Gastrocnemius medialis (tissue), 4 donors: ENCODE measurements around the gene RALY. TPM values are rescaled to one million over a fixed set of nuclear protein-coding genes. Genes with fewer than 3 reads are reported as not detected.

Experiments used
- ATAC-seq, 2 donors: fragments of 150-250 bp; one replicate each; pipeline ENCODE4 v1.9.1; 2016
- DNase-seq, 2 donors: peaks; one replicate each; pipeline ENCODE4 v3.0.0-alpha.2; 2019
- H3K27ac ChIP-seq, 4 donors: fragments of 200-600 bp; sonication (generic); 1 replicate in 1 of 4; 2 replicates in 3 of 4; pipeline ENCODE4 v1.5.1; 2016 to 2018; ENCODE audit warnings: mild to moderate bottlenecking in 2 of 4, moderate library complexity in 1 of 4
- H3K27me3 ChIP-seq, 3 donors: fragments of 200-600 bp; sonication (generic) in 2 of 3; 1 replicate in 1 of 3; 2 replicates in 2 of 3; pipeline versions ENCODE4 v1.5.1 to v1.6.0; 2016 to 2019; ENCODE audit warnings: mild to moderate bottlenecking in 1 of 3, moderate library complexity in 1 of 3
- H3K36me3 ChIP-seq, 2 donors: fragments of 200-600 bp; sonication (generic) in 1 of 2; one replicate each; pipeline ENCODE4 v1.5.1; 2017 to 2018
- H3K4me1 ChIP-seq, 2 donors: fragments of 200-600 bp; sonication (generic) in 1 of 2; one replicate each; pipeline ENCODE4 v1.5.1; 2016 to 2017; ENCODE audit warnings: mild to moderate bottlenecking in 2 of 2
- H3K4me3 ChIP-seq, 4 donors: fragments of 200-600 bp; sonication (generic) in 3 of 4; 1 replicate in 1 of 4; 2 replicates in 3 of 4; pipeline ENCODE4 v1.5.1; 2016 to 2019; ENCODE audit warnings: mild to moderate bottlenecking in 2 of 4
- H3K9me3 ChIP-seq, 3 donors: fragments of 200-600 bp; sonication (generic) in 2 of 3; 1 replicate in 1 of 3; 2 replicates in 2 of 3; pipeline ENCODE4 v1.5.1; 2016 to 2019
- POLR2A ChIP-seq, 2 donors: fragments of 450-650 bp; IDR thresholded peaks; one replicate each; pipeline ENCODE4 v1.6.1; 2017; ENCODE audit warnings: antibody characterized with exemption in 2 of 2, mild to moderate bottlenecking in 2 of 2, moderate library complexity in 2 of 2
- in situ Hi-C, 4 donors: fragments of 200-750 bp; cut with MboI; loops; one replicate each; pipeline versions ENCODE4 v1.15.0 to v1.8.0; 2017; ENCODE audit warnings: low sequenced_read_pairs in 4 of 4
- intact Hi-C: fragments of 100-400 bp; cut with DNase I; formaldehyde crosslinking; loops from one replicate; pipeline ENCODE4 v1.15.1; 2023; ENCODE audit warnings: low total_unique reads
- total RNA-seq, 4 donors: library from RNA; depleted of rRNA; stranded (reverse); fragments of >200 nt; gene quantifications; one replicate each; pipeline versions ENCODE4 v1.1.0 to v1.2.3, GENCODE V29; 2016
- TF ChIP-seq, protein P1 (sequence below), 5 experiments: fragments of 450-650 bp in 3 of 5; fragments of 200-600 bp in 2 of 5; sonication (generic) in 2 of 5; IDR thresholded peaks in 4 of 5; conservative IDR thresholded peaks in 1 of 5; 1 replicate in 4 of 5; 2 replicates in 1 of 5; pipeline ENCODE4 v1.5.1; 2016 to 2019; ENCODE audit warnings: antibody characterized with exemption in 5 of 5, mild to moderate bottlenecking in 3 of 5, moderate library complexity in 3 of 5

Gene RALY
- total RNA-seq, 4 donors from 2014 or later, result 69.0 to 119 (median 93.1) TPM

- H3K27ac ChIP-seq, result no peak overlapping the region
- intact Hi-C loops, result no loop called here
- H3K36me3 ChIP-seq, result peaks cover 0 to 98% of the 10 kb centered on the region in 2 donors
- H3K4me3 ChIP-seq, result no peak overlapping the region
- ATAC-seq, result no peak
- no peaks in the 10 kb centered on the region for H3K9me3 ChIP-seq
- DNase-seq, result no peak
- TF ChIP-seq POLR2A (IDR thresholded peaks at IDR 0.05), result no peak
- TF ChIP-seq, protein P1, sequence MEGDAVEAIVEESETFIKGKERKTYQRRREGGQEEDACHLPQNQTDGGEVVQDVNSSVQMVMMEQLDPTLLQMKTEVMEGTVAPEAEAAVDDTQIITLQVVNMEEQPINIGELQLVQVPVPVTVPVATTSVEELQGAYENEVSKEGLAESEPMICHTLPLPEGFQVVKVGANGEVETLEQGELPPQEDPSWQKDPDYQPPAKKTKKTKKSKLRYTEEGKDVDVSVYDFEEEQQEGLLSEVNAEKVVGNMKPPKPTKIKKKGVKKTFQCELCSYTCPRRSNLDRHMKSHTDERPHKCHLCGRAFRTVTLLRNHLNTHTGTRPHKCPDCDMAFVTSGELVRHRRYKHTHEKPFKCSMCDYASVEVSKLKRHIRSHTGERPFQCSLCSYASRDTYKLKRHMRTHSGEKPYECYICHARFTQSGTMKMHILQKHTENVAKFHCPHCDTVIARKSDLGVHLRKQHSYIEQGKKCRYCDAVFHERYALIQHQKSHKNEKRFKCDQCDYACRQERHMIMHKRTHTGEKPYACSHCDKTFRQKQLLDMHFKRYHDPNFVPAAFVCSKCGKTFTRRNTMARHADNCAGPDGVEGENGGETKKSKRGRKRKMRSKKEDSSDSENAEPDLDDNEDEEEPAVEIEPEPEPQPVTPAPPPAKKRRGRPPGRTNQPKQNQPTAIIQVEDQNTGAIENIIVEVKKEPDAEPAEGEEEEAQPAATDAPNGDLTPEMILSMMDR (IDR thresholded peaks at IDR 0.05 in 4 of 5, conservative IDR thresholded peaks at IDR 0.05 in 1 of 5), result no peak
- in situ Hi-C loops, result no loop called here
- peaks cover 7 to 13% of the 10 kb centered on the region in 2 donors for H3K4me1 ChIP-seq
- no peaks in the 10 kb centered on the region for H3K27me3 ChIP-seq
These were observed 98.0 kb downstream of the RALY start for GRCh38 chr20:34091637-34092200.

DNA sequence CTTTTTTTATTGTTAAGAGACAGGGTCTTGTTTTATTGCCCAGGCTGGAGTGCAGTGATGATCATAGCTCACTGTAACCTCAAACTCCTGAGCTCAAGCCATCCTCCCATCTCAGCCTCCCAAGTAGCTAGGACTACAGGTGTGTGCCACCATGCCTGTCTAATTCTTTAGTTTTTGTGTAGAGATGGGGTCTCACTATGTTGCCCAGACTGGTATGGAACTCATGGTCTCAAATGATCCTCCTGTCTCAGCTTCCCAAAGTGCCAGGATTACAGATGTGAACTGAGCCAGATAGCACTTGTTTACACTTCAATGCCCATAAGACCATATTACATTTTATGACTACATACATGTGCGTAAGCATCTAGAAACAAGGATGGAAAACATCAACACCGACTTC lies 100.2 kb downstream of the RALY start:
- H3K36me3 ChIP-seq, result peaks cover 0 to 100% of the 10 kb centered on the region in 2 donors
- ATAC-seq (no peak), DNase-seq (no peak)
- H3K9me3 ChIP-seq, result no peaks in the 10 kb centered on the region
- H3K27me3 ChIP-seq, result no peaks in the 10 kb centered on the region
- H3K27ac ChIP-seq, result no peak overlapping the region
- H3K4me3 ChIP-seq, result no peak overlapping the region
- intact Hi-C loops (no loop called here), in situ Hi-C loops (no loop called here)
- H3K4me1 ChIP-seq, result peaks cover 7 to 13% of the 10 kb centered on the region in 2 donors
- TF ChIP-seq POLR2A (IDR thresholded peaks at IDR 0.05), result no peak
- TF ChIP-seq, protein P1 (IDR thresholded peaks at IDR 0.05 in 4 of 5, conservative IDR thresholded peaks at IDR 0.05 in 1 of 5), result no peak

GRCh38 chr20:34095825-34096224 lies 102.1 kb downstream of the RALY start:
- Histone ChIP-seq H3K36me3 (peaks cover 0 to 100% of the 10 kb centered on the region in 2 donors), H3K4me3 (no peak overlapping the region), H3K9me3 (no peaks in the 10 kb centered on the region), H3K27me3 (no peaks in the 10 kb centered on the region), H3K4me1 (no peaks in the 10 kb centered on the region), H3K27ac (no peak overlapping the region)
- intact Hi-C loops (no loop called here), in situ Hi-C loops (no loop called here)
- TF ChIP-seq, protein P1 (IDR thresholded peaks at IDR 0.05 in 4 of 5, conservative IDR thresholded peaks at IDR 0.05 in 1 of 5), result no peak
- no peak for TF ChIP-seq POLR2A (IDR thresholded peaks at IDR 0.05)
- ATAC-seq (no peak), DNase-seq (no peak)

DNA sequence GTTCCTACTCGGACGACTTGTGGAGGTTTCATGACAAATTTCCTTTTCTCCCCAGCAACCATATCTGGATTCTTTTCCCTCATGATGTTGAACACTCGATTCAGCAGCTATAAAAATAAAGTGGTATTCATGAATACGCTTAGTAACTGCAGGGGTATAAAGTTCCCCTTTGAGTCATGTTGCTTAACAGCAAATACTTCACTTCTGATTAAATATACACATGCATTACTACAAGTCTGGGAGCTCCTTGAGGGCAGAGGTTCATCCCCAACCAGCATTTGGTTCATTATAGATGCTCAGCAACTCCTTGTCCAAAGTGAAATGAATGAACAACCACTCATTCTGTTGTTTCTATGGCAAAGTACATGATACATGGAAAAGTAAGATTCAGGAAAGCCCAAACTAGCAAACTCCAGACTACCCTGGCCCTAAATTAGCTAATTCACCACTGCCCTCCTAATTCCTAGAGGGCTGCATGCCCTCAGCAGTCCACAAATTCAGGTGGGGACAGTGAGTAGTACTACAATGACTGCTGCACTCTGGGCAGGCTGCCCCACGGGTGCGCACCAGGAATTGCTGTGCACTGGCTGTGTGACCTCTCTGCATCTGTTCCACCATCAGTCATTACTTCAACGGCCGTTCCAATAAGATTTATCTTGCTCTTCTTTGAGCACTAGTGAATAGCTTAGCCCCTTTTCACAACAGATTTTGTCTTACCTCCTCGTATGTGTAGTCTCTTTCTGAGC lies 103.2 kb downstream of the RALY start:
- ATAC-seq (no peak), DNase-seq (no peak)
- peaks cover 0 to 99% of the 10 kb centered on the region in 2 donors for H3K36me3 ChIP-seq
- no peak overlapping the region for H3K4me3 ChIP-seq
- no peaks in the 10 kb centered on the region for H3K9me3 ChIP-seq
- intact Hi-C loops, result no loop called here
- no peaks in the 10 kb centered on the region for H3K27me3 ChIP-seq
- no peak overlapping the region for H3K27ac ChIP-seq
- in situ Hi-C loops, result no loop called here
- TF ChIP-seq POLR2A (IDR thresholded peaks at IDR 0.05), result no peak
- TF ChIP-seq, protein P1 (IDR thresholded peaks at IDR 0.05 in 4 of 5, conservative IDR thresholded peaks at IDR 0.05 in 1 of 5), result no peak
- no peaks in the 10 kb centered on the region for H3K4me1 ChIP-seq
